Uterus (tissue), 4 donors: ENCODE results near the gene GAMT. TPM values are rescaled to one million over a fixed set of nuclear protein-coding genes. Genes with fewer than 3 reads are reported as not detected.

Experiments used
- DNase-seq, 2 donors: peaks; one replicate each; pipeline ENCODE4 v3.0.0-alpha.2; 2019 to 2020
- H3K27ac ChIP-seq, 2 donors: fragments of 200-600 bp; sonication (generic); 1 replicate in 1 of 2; 2 replicates in 1 of 2; pipeline ENCODE4 v1.5.1; 2016 to 2018
- H3K27me3 ChIP-seq, 2 donors: fragments of 200-600 bp; sonication (generic); one replicate each; pipeline ENCODE4 v1.5.1; 2018 to 2019; ENCODE audit warnings: control low read depth in 1 of 2
- H3K36me3 ChIP-seq, 2 donors: fragments of 200-600 bp; sonication (generic); one replicate each; pipeline ENCODE4 v1.5.1; 2019; ENCODE audit warnings: control low read depth in 1 of 2
- H3K4me1 ChIP-seq, 2 donors: fragments of 200-600 bp; sonication (generic); one replicate each; pipeline ENCODE4 v1.5.1; 2018 to 2019; ENCODE audit warnings: control low read depth in 1 of 2
- H3K4me3 ChIP-seq, 2 donors: fragments of 200-600 bp; sonication (generic); 1 replicate in 1 of 2; 2 replicates in 1 of 2; pipeline ENCODE4 v1.5.1; 2018 to 2019; ENCODE audit warnings: mild to moderate bottlenecking in 1 of 2
- H3K9me3 ChIP-seq, 2 donors: fragments of 200-600 bp; sonication (generic); one replicate each; pipeline ENCODE4 v1.5.1; 2019; ENCODE audit warnings: control low read depth in 1 of 2
- POLR2A ChIP-seq, 2 donors: fragments of 450-650 bp; IDR thresholded peaks; one replicate each; pipeline ENCODE4 v1.6.1; 2016; ENCODE audit warnings: antibody characterized with exemption in 2 of 2, mild to moderate bottlenecking in 1 of 2, moderate library complexity in 1 of 2
- intact Hi-C: fragments of 100-400 bp; cut with DNase I; formaldehyde crosslinking; loops from one replicate; pipeline ENCODE4 v1.15.1; 2023; ENCODE audit warnings: low total_unique reads
- total RNA-seq, 4 donors: library from RNA; depleted of rRNA in 3 of 4; stranded (reverse); fragments of >200 nt in 3 of 4; gene quantifications; one replicate each; pipeline versions ENCODE4 v1.1.0 to v1.2.4, GENCODE V29; 2014 to 2023
- TF ChIP-seq, protein P1 (sequence below), 4 experiments: fragments of 200-600 bp in 2 of 4; fragments of 450-650 bp in 2 of 4; sonication (generic) in 2 of 4; IDR thresholded peaks; one replicate each; pipeline ENCODE4 v1.5.1; 2016 to 2019; ENCODE audit warnings: antibody characterized with exemption in 4 of 4, mild to moderate bottlenecking in 2 of 4, moderate library complexity in 1 of 4
- donor health status: DM: yes; HTN: yes; CAD: no.

Gene GAMT
- total RNA-seq, 4 donors from 2014 or later = 3.3 to 14.4 (median 8.4) TPM

- H3K4me1 ChIP-seq = peaks cover 14 to 25% of the 10 kb centered on the region in 2 donors
- H3K36me3 ChIP-seq = no peaks in the 10 kb centered on the region
- intact Hi-C loops = no loop called here
- no peaks in the 10 kb centered on the region for H3K9me3 ChIP-seq
- TF ChIP-seq, protein P1, sequence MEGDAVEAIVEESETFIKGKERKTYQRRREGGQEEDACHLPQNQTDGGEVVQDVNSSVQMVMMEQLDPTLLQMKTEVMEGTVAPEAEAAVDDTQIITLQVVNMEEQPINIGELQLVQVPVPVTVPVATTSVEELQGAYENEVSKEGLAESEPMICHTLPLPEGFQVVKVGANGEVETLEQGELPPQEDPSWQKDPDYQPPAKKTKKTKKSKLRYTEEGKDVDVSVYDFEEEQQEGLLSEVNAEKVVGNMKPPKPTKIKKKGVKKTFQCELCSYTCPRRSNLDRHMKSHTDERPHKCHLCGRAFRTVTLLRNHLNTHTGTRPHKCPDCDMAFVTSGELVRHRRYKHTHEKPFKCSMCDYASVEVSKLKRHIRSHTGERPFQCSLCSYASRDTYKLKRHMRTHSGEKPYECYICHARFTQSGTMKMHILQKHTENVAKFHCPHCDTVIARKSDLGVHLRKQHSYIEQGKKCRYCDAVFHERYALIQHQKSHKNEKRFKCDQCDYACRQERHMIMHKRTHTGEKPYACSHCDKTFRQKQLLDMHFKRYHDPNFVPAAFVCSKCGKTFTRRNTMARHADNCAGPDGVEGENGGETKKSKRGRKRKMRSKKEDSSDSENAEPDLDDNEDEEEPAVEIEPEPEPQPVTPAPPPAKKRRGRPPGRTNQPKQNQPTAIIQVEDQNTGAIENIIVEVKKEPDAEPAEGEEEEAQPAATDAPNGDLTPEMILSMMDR (IDR thresholded peaks at IDR 0.05) = no peak
- no peak for TF ChIP-seq POLR2A (IDR thresholded peaks at IDR 0.05)
- H3K27ac ChIP-seq = peak overlapping the region; percentile 93 to 99
- H3K4me3 ChIP-seq = peak overlapping the region in 1 of 2 donors; percentile 94
- peak; percentile 55 to 84 for DNase-seq
- H3K27me3 ChIP-seq = no peaks in the 10 kb centered on the region
Measured at GRCh38 chr19:1356508-1356865, 44.9 kb downstream of the GAMT start.

DNA sequence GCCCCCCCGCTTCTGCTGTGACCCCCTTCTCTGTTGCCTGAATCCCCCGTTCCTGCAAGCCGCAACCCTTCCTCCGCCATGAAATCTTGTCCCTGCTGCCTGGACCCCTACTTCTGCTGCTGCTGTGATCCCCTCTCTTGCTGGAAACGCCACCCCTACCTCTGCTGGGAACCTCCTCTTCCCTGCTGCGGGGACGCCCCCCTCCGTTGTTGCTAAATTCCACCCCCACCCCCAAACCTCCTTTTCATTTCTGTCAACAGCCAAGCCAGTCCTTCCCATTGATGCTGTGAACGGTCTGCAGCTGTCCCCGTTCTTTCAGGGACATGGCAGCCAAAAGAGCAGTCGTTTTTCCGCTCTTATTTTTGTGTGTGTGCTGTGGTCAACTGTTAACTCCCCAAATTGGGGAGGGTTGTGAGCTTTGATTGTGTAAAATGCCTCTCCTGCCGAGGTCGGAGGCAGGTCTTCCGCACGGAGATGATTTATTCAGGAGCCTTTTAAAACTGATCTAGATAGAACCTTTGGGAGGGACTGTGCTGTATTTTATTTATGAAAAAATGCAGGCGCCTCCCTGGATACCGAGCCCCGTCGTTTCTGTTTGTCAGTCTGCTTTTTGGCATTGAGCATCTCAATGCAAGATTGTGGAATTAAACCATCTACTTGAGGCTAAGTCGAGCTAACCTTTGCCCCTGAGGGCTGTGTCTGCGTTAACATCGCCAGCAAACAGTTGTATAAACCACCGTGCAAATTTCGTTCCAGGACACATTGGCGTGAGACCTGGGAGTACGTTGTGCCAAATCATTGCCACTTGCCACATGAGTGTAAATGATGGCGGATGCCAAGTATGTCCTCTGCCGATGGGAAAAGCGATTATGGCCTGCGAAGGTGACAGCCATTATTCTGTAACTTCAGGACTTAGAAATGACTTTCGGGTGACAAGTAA, 45.5 kb downstream of the GAMT start:
- H3K4me1 ChIP-seq = peaks cover 10 to 20% of the 10 kb centered on the region in 2 donors
- peak overlapping the region; percentile 72 to 94 for H3K4me3 ChIP-seq
- peak in 1 of 2 donors; percentile 40 for DNase-seq
- intact Hi-C loops = no loop called here
- no peaks in the 10 kb centered on the region for H3K27me3 ChIP-seq
- no peaks in the 10 kb centered on the region for H3K9me3 ChIP-seq
- TF ChIP-seq, protein P1 (IDR thresholded peaks at IDR 0.05) = no peak
- TF ChIP-seq POLR2A (IDR thresholded peaks at IDR 0.05) = no peak
- H3K36me3 ChIP-seq = no peaks in the 10 kb centered on the region
- peak overlapping the region; percentile 93 to 99 for H3K27ac ChIP-seq

DNA sequence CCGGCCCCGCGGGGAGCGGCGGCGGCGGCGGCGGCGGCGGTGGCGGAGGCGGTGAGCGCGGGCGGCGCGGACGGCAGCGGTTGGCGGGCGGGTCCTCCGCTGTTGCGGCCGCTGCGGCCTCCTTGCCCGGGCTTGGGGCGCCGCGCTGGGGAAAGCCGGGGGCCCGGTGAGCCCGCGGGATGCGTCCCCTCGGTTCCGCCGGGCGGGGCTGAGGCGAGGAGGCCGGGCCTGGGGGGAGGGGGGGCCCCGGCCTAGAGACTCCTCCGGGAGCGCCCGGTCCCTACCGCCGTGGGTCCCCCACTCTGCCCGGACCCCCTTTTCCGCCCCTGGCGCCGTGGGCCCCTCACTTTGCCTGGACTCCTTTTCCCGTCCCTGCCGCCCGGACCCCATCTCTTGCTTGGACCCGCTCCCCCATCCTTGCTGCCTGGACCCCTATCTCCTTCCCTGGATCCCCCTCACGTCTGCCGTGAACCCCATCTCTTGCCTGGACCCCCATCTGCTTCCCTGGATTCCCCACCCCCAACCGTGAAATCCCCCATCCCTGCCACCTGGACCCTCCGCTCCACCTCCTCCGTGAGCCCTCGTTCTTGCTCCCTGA, 46.3 kb downstream of the GAMT start:
- Histone ChIP-seq H3K36me3 (no peaks in the 10 kb centered on the region), H3K27me3 (no peaks in the 10 kb centered on the region), H3K4me3 (peak overlapping the region; percentile 72 to 94), H3K27ac (peak overlapping the region; percentile 93 to 99), H3K4me1 (peaks cover 8 to 15% of the 10 kb centered on the region in 2 donors), H3K9me3 (no peaks in the 10 kb centered on the region)
- intact Hi-C loops = no loop called here
- TF ChIP-seq, protein P1 (IDR thresholded peaks at IDR 0.05) = no peak
- peak; percentile 40 to 42 for TF ChIP-seq POLR2A (IDR thresholded peaks at IDR 0.05)
- DNase-seq = no peak

- no peak overlapping the region for H3K27ac ChIP-seq
- H3K9me3 ChIP-seq = no peaks in the 10 kb centered on the region
Measured at GRCh38 chr19:1353144-1353543, 48.2 kb downstream of the GAMT start.

More at GRCh38 chr19:1353144-1353543, 48.2 kb downstream of the GAMT start:
- TF ChIP-seq, protein P1 (IDR thresholded peaks at IDR 0.05) = no peak
- TF ChIP-seq POLR2A (IDR thresholded peaks at IDR 0.05) = no peak
- Histone ChIP-seq H3K4me3 (no peak overlapping the region), H3K27me3 (no peaks in the 10 kb centered on the region), H3K36me3 (no peaks in the 10 kb centered on the region), H3K4me1 (peaks cover 5 to 15% of the 10 kb centered on the region in 2 donors)
- DNase-seq = no peak
- intact Hi-C loops = no loop called here
